NOMO-1 treated with DMSO at 0.1 percent for 48 hours (cell line): ENCODE data around the gene HS6ST3.
A peak's percentile ranks its signal among the peaks of the same experiment; 100 is the strongest.

Source experiments
- DNase-seq: peaks from one replicate; lab custom pipeline; 2025; ENCODE audit not compliant: unreplicated experiment; lab: John Stamatoyannopoulos, UW

HS6ST3 gene

GRCh38 chr13:96819375-96819774 is 729.5 kb downstream of the HS6ST3 start:
- DNase-seq, result no peak

- DNase-seq, result no peak
Observed at GRCh38 chr13:96821381-96821780, 731.5 kb downstream of the HS6ST3 start.

- DNase-seq, result no peak
Observed at GRCh38 chr13:96821971-96822370, 732.1 kb downstream of the HS6ST3 start.

- no peak for DNase-seq
Observed at GRCh38 chr13:96822895-96823294, 733.0 kb downstream of the HS6ST3 start.

- DNase-seq, result peak; percentile 78
Observed at GRCh38 chr13:96824140-96824539, 734.2 kb downstream of the HS6ST3 start.

GRCh38 chr13:96825653-96826052 is 735.7 kb downstream of the HS6ST3 start:
- DNase-seq, result no peak

- DNase-seq, result no peak
Observed at GRCh38 chr13:96834626-96835025, 744.7 kb downstream of the HS6ST3 start.

GRCh38 chr13:96835546-96835945 is 745.6 kb downstream of the HS6ST3 start:
- DNase-seq, result no peak

GRCh38 chr13:96836733-96837132 is 746.8 kb downstream of the HS6ST3 start:
- DNase-seq, result no peak

GRCh38 chr13:96837809-96838208 is 747.9 kb downstream of the HS6ST3 start:
- DNase-seq, result no peak

- DNase-seq, result no peak
Observed at GRCh38 chr13:96844195-96844594, 754.3 kb downstream of the HS6ST3 start.

- no peak for DNase-seq
Observed at GRCh38 chr13:96844616-96845015, 754.7 kb downstream of the HS6ST3 start.

GRCh38 chr13:96848286-96848685 is 758.4 kb downstream of the HS6ST3 start:
- DNase-seq, result no peak

GRCh38 chr13:96849091-96849490 is 759.2 kb downstream of the HS6ST3 start:
- DNase-seq, result no peak

GRCh38 chr13:96850538-96851145 is 760.7 kb downstream of the HS6ST3 start:
- no peak for DNase-seq

- no peak for DNase-seq
Observed at GRCh38 chr13:96851856-96852445, 762.0 kb downstream of the HS6ST3 start.

- no peak for DNase-seq
Observed at GRCh38 chr13:96858133-96858826, 768.4 kb downstream of the HS6ST3 start.

GRCh38 chr13:96860882-96861281 is 771.0 kb downstream of the HS6ST3 start:
- DNase-seq, result no peak

- no peak for DNase-seq
Observed at GRCh38 chr13:96862093-96862492, 772.2 kb downstream of the HS6ST3 start.

GRCh38 chr13:96862999-96863398 is 773.1 kb downstream of the HS6ST3 start:
- DNase-seq, result no peak

GRCh38 chr13:96871469-96871868 is 781.6 kb downstream of the HS6ST3 start:
- no peak for DNase-seq

- no peak for DNase-seq
Observed at GRCh38 chr13:96880419-96880818, 790.5 kb downstream of the HS6ST3 start.
